SKM-1 (cell line): Measurements from ENCODE around the gene CGREF1.

Experiments used
- DNase-seq: peaks from one replicate; lab custom pipeline; 2025; ENCODE audit not compliant: unreplicated experiment; lab: John Stamatoyannopoulos, UW

Gene CGREF1

GRCh38 chr2:27089111-27089954, 29.6 kb downstream of the CGREF1 start:
- DNase-seq: no peak

- DNase-seq: no peak
Measured at GRCh38 chr2:27088634-27089033, 30.3 kb downstream of the CGREF1 start.

DNA sequence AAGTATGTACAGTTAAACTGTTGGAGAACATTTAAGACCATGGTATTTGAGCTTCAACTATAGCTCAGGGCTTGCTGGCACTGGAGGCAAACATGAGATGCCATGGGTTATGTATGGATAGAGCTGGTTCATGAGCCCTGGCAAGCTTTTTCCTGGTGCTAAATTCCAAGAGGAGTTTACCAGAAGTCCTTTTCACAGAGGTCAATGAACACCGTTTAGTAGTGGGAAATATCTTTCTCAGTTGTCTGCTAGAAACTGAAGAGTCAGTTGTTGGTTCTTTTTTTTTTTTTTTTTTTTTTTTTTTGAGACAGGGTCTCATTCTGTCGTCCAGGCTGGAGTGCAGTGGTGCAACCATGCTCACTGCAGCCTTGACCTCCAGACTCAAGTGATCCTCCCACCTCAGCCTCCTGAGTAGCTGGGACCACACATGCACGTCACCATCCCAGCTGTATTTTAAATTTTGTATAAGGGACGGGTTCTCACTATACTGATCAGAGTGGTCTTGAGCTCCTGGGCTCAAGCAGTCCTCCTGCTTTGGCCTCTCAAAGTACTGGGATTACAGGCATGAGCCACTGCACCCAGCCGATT, 31.0 kb downstream of the CGREF1 start:
- no peak for DNase-seq

DNA sequence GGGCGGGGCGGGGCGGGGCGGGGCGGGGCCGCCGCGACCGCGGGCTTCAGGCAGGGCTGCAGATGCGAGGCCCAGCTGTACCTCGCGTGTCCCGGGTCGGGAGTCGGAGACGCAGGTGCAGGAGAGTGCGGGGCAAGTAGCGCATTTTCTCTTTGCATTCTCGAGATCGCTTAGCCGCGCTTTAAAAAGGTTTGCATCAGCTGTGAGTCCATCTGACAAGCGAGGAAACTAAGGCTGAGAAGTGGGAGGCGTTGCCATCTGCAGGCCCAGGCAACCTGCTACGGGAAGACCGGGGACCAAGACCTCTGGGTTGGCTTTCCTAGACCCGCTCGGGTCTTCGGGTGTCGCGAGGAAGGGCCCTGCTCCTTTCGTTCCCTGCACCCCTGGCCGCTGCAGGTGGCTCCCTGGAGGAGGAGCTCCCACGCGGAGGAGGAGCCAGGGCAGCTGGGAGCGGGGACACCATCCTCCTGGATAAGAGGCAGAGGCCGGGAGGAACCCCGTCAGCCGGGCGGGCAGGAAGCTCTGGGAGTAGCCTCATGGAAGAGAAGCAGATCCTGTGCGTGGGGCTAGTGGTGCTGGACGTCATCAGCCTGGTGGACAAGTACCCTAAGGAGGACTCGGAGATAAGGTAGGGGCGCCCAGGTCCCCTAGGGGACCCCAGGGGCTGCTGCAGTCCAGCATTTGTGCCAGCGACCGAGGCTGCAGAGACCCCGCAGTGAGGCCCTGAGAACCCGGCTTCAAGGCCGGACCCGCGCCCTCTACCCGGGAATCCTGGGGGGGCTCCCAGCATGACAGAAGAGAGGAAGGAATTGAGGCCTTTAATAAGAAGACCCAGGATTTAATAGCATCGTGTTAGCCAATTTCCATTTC, 32.0 kb downstream of the CGREF1 start, which contains the start of gene KHK:
Gene KHK (plus strand): TSS at position 49 of the 870 bp plus-strand sequence. CDS start 488 bp downstream, at position 537.
- DNase-seq: no peak

- peak; percentile 81 for DNase-seq
Measured at GRCh38 chr2:27086090-27086723, 32.7 kb downstream of the CGREF1 start.

- DNase-seq: no peak
Measured at GRCh38 chr2:27085673-27086089, 33.2 kb downstream of the CGREF1 start.

DNA sequence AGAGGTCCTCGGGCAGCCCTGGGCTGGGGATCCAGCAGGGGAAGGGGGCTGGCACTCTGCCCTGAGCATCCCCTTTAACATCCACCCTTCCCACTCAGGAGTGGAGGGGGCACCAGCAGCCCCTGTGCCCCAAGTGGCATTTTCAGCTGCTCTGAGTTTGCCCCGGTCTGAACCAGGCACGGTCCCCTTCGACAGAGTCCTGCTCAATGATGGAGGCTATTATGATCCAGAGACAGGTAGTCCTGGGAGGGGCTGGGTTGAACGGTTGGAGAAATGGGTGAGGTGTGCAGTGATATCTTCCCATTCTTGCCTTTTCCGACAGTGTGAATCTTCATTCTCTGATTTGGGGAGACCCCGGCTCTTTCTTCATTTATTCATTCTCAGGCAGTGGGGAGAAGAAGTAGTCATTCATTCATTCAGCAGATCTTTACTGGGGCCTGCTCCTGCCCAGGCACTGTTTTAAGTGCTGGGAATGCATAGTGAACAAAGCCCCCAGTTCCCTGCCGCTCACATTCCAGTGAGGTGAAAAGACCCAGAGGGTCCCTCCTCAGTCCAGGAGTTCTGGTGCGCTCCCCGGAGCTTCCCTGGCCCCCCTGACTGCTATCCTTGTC, 33.8 kb downstream of the CGREF1 start:
- no peak for DNase-seq

GRCh38 chr2:27084297-27085061, 34.4 kb downstream of the CGREF1 start:
- DNase-seq: no peak

DNA sequence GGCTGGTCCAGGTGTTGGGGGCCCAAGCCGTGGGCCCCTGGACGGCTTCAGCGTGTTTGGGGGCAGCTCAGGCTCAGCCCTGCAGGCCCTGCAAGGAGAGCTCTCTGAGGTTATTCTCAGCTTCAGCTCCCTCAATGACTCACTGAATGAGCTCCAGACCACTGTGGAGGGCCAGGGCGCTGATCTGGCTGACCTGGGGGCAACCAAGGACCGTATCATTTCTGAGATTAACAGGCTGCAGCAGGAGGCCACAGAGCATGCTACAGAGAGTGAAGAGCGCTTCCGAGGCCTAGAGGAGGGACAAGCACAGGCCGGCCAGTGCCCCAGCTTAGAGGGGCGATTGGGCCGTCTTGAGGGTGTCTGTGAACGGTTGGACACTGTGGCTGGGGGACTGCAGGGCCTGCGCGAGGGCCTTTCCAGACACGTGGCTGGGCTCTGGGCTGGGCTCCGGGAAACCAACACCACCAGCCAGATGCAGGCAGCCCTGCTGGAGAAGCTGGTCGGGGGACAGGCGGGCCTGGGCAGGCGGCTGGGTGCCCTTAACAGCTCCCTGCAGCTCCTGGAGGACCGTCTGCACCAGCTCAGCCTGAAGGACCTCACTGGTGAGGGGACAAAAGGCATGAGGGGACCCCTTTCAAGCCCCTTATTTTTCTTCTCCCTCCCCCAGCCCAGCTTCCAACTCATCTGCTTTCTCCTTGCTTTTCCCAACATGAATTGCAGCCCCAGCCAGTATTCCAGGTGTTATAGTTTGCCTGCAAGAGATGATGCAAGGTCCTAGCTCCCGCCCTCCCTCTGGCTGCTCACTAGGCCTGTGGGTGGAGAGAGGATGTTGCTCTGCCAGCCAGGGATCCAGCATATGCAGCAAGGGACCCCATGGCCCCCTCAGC, 35.3 kb downstream of the CGREF1 start:
- no peak for DNase-seq

DNA sequence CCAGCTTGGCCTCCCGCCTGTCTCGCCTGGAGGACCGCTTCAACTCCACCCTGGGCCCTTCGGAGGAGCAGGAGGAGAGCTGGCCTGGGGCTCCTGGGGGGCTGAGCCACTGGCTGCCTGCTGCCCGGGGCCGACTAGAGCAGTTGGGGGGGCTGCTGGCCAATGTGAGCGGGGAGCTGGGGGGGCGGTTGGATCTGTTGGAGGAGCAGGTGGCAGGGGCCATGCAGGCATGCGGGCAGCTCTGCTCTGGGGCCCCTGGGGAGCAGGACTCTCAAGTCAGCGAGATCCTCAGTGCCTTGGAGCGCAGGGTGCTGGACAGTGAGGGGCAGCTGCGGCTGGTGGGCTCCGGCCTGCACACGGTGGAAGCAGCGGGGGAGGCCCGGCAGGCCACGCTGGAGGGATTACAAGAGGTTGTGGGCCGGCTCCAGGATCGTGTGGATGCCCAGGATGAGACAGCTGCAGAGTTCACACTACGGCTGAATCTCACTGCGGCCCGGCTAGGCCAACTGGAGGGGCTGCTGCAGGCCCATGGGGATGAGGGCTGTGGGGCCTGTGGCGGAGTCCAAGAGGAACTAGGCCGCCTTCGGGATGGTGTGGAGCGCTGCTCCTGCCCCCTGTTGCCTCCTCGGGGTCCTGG, 36.0 kb downstream of the CGREF1 start:
- no peak for DNase-seq

- DNase-seq: no peak
Measured at GRCh38 chr2:27081984-27082772, 36.8 kb downstream of the CGREF1 start.

DNA sequence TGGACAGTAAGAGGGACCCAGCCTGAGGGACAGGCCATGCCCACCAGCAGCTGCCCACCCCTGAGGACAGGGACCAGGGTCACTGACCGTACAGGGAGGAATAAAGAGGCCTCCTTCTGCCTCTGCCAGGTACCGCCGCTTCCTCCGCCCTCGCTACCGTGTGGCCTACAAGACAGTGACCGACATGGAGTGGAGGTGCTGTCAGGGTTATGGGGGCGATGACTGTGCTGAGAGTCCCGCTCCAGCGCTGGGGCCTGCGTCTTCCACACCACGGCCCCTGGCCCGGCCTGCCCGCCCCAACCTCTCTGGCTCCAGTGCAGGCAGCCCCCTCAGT, 38.4 kb downstream of the CGREF1 start:
- no peak for DNase-seq

DNA sequence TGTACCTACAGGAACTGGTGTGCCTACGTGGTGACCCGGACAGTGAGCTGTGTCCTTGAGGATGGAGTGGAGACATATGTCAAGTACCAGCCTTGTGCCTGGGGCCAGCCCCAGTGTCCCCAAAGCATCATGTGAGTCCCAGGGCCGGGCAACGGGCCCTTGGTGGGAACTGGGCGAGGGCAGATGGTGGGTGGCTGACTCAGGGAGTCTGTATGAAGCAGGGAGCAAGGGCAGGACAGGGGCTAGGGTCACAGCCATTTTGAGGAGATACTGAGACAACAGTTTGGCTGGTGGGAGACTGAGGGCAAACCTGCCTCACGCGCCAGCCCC, 38.8 kb downstream of the CGREF1 start:
- DNase-seq: no peak

GRCh38 chr2:27079233-27080139, 39.4 kb downstream of the CGREF1 start:
- no peak for DNase-seq

- DNase-seq: no peak
Measured at GRCh38 chr2:27078267-27079194, 40.4 kb downstream of the CGREF1 start, which contains the start of gene EMILIN1. EMILIN1 (plus strand) TSS chr2:27078615; CDS start chr2:27079066, 451 bp downstream.

DNA sequence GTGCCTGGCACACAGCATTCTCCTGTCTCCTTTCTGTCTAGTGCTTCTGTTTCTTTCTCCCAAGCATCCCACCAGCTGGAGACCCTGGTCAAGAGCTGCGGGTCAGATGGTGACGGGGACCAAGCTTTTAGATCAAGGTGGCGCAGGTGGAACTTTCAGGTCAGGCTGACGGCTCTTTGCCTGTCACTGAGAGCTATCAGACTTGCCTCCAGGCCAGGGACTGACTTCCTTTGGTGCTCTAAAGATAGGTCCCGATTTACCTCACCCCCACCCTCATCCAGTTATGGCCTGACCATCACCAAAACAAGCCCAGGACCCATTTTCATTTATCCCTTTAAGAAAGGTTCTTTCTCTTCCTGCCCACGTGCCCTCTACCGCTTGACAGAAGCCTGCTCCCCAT, 41.7 kb downstream of the CGREF1 start:
- DNase-seq: no peak
